Upper lobe of left lung (tissue), 4 donors: ENCODE measurements around the gene STON2.

Experiments
- POLR2AphosphoS5 ChIP-seq, 2 donors: sonication (generic); formaldehyde crosslinking; IDR thresholded peaks; one replicate each; pipeline ENCODE4 v1.5.1; 2017; ENCODE audit warnings: antibody characterized with exemption in 2 of 2
- TF ChIP-seq, protein P1 (sequence below), 6 experiments: fragments of 450-650 bp in 4 of 6; fragments of 200-600 bp in 2 of 6; sonication (generic) in 2 of 6; IDR thresholded peaks; one replicate each; pipeline ENCODE4 v1.5.1; 2016 to 2019; ENCODE audit warnings: antibody characterized with exemption in 6 of 6

DNA sequence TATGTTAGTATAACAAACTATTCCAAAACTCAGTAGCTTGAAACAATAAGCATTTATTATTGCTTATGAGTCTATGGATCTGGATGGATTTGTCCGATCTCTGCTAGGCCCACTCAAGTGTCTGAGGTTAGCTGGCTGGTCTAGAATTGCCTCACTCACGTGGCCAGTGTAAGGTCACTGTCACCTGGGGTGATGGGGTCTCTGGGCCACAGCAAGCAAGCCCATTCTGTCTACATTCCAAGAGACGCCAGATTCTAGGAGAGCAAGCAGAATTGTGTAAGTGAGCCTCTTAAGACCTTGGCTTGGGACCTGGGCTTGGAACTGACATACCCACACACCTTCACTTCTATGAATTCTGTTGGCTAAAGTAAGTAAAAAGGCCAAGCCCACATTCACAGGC is 80.2 kb downstream of the STON2 start:
- TF ChIP-seq, protein P1, sequence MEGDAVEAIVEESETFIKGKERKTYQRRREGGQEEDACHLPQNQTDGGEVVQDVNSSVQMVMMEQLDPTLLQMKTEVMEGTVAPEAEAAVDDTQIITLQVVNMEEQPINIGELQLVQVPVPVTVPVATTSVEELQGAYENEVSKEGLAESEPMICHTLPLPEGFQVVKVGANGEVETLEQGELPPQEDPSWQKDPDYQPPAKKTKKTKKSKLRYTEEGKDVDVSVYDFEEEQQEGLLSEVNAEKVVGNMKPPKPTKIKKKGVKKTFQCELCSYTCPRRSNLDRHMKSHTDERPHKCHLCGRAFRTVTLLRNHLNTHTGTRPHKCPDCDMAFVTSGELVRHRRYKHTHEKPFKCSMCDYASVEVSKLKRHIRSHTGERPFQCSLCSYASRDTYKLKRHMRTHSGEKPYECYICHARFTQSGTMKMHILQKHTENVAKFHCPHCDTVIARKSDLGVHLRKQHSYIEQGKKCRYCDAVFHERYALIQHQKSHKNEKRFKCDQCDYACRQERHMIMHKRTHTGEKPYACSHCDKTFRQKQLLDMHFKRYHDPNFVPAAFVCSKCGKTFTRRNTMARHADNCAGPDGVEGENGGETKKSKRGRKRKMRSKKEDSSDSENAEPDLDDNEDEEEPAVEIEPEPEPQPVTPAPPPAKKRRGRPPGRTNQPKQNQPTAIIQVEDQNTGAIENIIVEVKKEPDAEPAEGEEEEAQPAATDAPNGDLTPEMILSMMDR (IDR thresholded peaks at IDR 0.05), result no peak
- no peak for TF ChIP-seq POLR2AphosphoS5 (IDR thresholded peaks at IDR 0.05)
